Activated naive CD4-positive, alpha-beta T cell treated with anti-CD3 and anti-CD28 coated beads, Interleukin-2, amount 10 ng/mL, durations not matched to agents 7 days and 5 days (primary cell): ENCODE measurements around the gene DYNC2H1.
"Not testable (repeated sequence)": the region's sequence is repeated elsewhere in the genome, so short reads cannot be mapped to it uniquely, and the experiment has no call there.

Source experiments
- CTCF ChIA-PET: fragments of 350-600 bp; sonication (Branson Sonifier 250); formaldehyde crosslinking; loops from one replicate; lab custom pipeline; 2021; ENCODE audit warnings: antibody characterized with exemption; lab: Charles Lee
- DNase-seq: peaks from one replicate; pipeline ENCODE4 v3.0.0-alpha.2; 2020
- H3K27ac Mint-ChIP-seq: one replicate; pipeline ENCODE4 v1.8.0; 2021; ENCODE audit warnings: mild to moderate bottlenecking, moderate library complexity, mixed read lengths
- H3K27me3 Mint-ChIP-seq: one replicate; pipeline ENCODE4 v1.8.0; 2021; ENCODE audit warnings: mild to moderate bottlenecking, mixed read lengths
- H3K36me3 Mint-ChIP-seq: one replicate; pipeline ENCODE4 v1.8.0; 2021; ENCODE audit warnings: mixed read lengths
- H3K4me1 Mint-ChIP-seq: one replicate; pipeline ENCODE4 v1.8.0; 2021; ENCODE audit warnings: mixed read lengths
- H3K4me3 Mint-ChIP-seq: one replicate; pipeline ENCODE4 v1.8.0; 2021; ENCODE audit warnings: mild to moderate bottlenecking, moderate library complexity, mixed read lengths
- H3K9me3 Mint-ChIP-seq: one replicate; pipeline ENCODE4 v1.8.0; 2021; ENCODE audit warnings: mixed read lengths

Gene DYNC2H1

DNA sequence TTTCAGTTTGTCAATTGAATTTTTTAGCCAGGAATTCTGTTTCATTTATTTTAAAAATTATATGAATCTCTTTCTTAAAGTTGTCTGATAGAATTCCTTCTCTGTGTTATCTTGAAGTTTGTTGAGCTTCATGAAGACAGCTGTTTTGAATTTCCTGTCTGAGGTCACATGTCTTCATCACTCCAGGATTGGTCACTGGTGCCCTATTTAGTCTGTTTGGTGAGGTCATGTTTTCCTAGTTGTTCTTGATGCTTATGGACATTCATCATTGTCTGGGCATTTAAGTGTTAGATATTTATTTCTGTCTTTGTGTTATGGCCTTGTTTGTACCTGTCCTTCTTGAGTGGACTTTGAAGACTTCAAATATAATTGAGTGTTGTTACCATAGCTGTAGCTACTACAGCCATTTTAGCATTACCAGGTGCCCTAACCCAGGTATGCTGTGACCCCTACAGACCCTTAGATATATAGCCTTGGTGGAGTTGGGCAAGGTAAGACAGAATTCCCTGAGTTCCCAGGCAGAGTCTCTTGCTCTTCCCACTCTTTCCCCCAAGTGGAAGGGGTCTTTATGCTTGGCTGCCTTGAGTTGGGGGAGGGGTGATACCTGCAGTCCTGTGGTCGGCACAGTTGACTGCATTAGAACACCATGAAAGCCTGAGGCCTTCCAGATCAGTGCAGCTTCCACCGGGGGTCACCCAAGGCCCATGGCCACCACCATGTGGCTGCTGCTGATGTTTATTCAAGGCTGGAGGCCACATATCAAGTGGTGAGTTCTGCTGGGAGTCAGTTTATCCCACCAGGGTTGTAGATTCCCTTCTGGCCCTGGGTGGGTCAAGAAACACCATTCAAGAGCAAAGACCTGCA, 229.6 kb downstream of the DYNC2H1 start:
- H3K27ac Mint-ChIP-seq, result no peak overlapping the region
- DNase-seq, result no peak
- no peaks in the 10 kb centered on the region for H3K9me3 Mint-ChIP-seq
- H3K36me3 Mint-ChIP-seq, result no peaks in the 10 kb centered on the region
- H3K4me3 Mint-ChIP-seq, result no peak overlapping the region
- no peaks in the 10 kb centered on the region for H3K4me1 Mint-ChIP-seq
- CTCF ChIA-PET, result interaction anchor here (1.4 kb wide), 1 partner anchor 12 kb away, joined by 4 read pairs; no protein-coding TSS in a partner anchor
- H3K27me3 Mint-ChIP-seq, result no peaks in the 10 kb centered on the region

DNA sequence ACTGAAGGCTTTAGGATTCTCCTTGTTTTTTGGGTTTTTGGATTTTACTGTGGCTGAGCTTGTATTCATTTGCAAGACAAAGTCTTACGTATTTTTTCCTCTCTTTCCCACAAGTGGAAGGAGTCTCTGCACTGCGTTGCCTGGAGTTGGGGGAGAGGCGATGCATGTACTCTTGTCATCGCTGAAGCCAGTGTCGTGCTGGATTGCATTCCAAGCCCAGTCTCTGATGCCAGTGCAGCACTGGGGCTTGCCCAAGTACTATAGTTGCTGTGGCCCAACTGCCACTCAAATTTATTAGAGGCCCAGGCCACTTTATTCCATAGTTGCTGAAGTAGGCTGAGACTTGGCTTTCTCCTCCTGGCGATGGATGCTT, 230.2 kb downstream of the DYNC2H1 start:
- Mint-ChIP-seq H3K9me3 (no peaks in the 10 kb centered on the region), H3K4me1 (no peaks in the 10 kb centered on the region), H3K36me3 (no peaks in the 10 kb centered on the region), H3K4me3 (no peak overlapping the region), H3K27me3 (no peaks in the 10 kb centered on the region), H3K27ac (no peak overlapping the region)
- CTCF ChIA-PET, result interaction anchor here (1.4 kb wide), 1 partner anchor 12 kb away, joined by 4 read pairs; no protein-coding TSS in a partner anchor
- no peak for DNase-seq

- DNase-seq, result no peak
- H3K9me3 Mint-ChIP-seq, result no peaks in the 10 kb centered on the region
- no peaks in the 10 kb centered on the region for H3K27me3 Mint-ChIP-seq
- no peaks in the 10 kb centered on the region for H3K4me1 Mint-ChIP-seq
- CTCF ChIA-PET, result no interaction called here
- no peak overlapping the region for H3K4me3 Mint-ChIP-seq
- H3K27ac Mint-ChIP-seq, result no peak overlapping the region
- no peaks in the 10 kb centered on the region for H3K36me3 Mint-ChIP-seq
Measured at GRCh38 chr11:103340956-103341355, 231.7 kb downstream of the DYNC2H1 start.

- no peak overlapping the region for H3K4me3 Mint-ChIP-seq
- H3K27me3 Mint-ChIP-seq, result no peaks in the 10 kb centered on the region
- no peak for DNase-seq
- H3K27ac Mint-ChIP-seq, result no peak overlapping the region
- CTCF ChIA-PET, result no interaction called here
- H3K36me3 Mint-ChIP-seq, result no peaks in the 10 kb centered on the region
- no peaks in the 10 kb centered on the region for H3K4me1 Mint-ChIP-seq
- H3K9me3 Mint-ChIP-seq, result no peaks in the 10 kb centered on the region
Measured at GRCh38 chr11:103344886-103345285, 235.7 kb downstream of the DYNC2H1 start.

GRCh38 chr11:103349595-103349994, 240.4 kb downstream of the DYNC2H1 start:
- DNase-seq, result no peak
- CTCF ChIA-PET, result no interaction called here
- H3K4me3 Mint-ChIP-seq, result no peak overlapping the region
- H3K27me3 Mint-ChIP-seq, result no peaks in the 10 kb centered on the region
- no peaks in the 10 kb centered on the region for H3K4me1 Mint-ChIP-seq
- H3K27ac Mint-ChIP-seq, result no peak overlapping the region
- H3K9me3 Mint-ChIP-seq, result no peaks in the 10 kb centered on the region
- H3K36me3 Mint-ChIP-seq, result no peaks in the 10 kb centered on the region

DNA sequence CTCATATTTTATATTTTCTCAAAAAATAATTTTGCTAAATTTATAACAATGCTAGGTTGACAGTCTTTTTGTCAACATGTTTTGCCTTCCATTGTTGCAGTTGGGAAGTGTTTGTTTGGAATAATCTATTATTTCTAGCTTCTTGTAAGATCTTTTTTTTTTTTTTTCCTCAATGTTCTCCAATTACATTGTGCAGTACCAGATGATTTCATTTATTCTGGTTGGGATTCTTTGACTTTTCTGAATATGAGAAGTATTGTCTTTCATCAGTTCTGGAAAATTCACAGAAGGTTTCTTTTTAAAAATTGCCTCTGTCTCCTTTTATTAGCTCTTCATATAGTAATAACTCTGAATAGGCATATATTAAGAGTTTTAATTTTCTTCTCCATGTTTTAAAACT, 245.4 kb downstream of the DYNC2H1 start:
- Mint-ChIP-seq H3K27me3 (no peaks in the 10 kb centered on the region), H3K9me3 (no peaks in the 10 kb centered on the region), H3K4me3 (no peak overlapping the region), H3K27ac (no peak overlapping the region), H3K4me1 (no peaks in the 10 kb centered on the region), H3K36me3 (no peaks in the 10 kb centered on the region)
- CTCF ChIA-PET, result no interaction called here
- no peak for DNase-seq

DNA sequence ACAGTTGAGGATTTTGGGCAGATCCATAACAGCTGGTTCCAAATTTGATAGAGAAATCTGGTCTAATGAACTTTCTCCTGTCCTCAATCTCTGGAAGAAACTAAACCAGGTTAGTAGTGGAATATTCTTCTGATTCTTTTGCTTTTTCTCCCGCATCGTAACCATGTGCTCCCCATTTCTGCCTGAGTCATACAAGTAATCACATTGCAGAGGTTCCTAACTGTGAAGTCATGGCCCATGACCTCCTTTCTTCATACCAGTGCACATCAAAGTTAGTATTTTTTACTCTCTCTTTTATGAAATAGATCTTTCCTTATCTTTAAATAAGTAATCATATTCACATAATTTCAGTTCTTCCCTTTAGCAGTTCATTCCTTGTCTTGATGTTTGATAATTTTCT, 249.0 kb downstream of the DYNC2H1 start:
- H3K27me3 Mint-ChIP-seq, result no peaks in the 10 kb centered on the region
- CTCF ChIA-PET, result no interaction called here
- H3K27ac Mint-ChIP-seq, result no peak overlapping the region
- no peaks in the 10 kb centered on the region for H3K36me3 Mint-ChIP-seq
- no peaks in the 10 kb centered on the region for H3K9me3 Mint-ChIP-seq
- H3K4me1 Mint-ChIP-seq, result no peaks in the 10 kb centered on the region
- DNase-seq, result no peak
- no peak overlapping the region for H3K4me3 Mint-ChIP-seq

DNA sequence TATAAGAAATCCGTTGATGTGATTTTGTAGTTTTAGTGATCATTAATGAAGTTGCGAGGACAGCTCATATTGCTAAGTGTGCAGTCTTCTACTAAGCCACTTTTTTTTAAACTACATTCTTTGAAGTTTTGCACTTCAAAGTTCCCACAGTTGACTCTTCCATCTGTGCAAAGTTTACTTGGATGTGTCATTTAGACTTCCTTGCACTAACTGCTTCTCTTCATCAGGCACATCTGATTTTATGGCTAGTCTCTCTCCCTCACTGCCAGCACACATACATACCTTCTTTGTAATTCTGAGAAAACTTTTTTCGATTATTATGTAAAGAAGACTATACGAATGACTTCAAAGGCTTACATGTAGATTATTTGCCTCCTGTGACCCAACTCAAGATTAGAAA, 250.0 kb downstream of the DYNC2H1 start:
- no peaks in the 10 kb centered on the region for H3K36me3 Mint-ChIP-seq
- no peaks in the 10 kb centered on the region for H3K4me1 Mint-ChIP-seq
- CTCF ChIA-PET, result no interaction called here
- H3K27ac Mint-ChIP-seq, result no peak overlapping the region
- no peak for DNase-seq
- H3K27me3 Mint-ChIP-seq, result no peaks in the 10 kb centered on the region
- no peak overlapping the region for H3K4me3 Mint-ChIP-seq
- no peaks in the 10 kb centered on the region for H3K9me3 Mint-ChIP-seq

- CTCF ChIA-PET, result no interaction called here
- Mint-ChIP-seq H3K36me3 (no peaks in the 10 kb centered on the region), H3K9me3 (no peaks in the 10 kb centered on the region), H3K27ac (no peak overlapping the region), H3K27me3 (no peaks in the 10 kb centered on the region), H3K4me3 (no peak overlapping the region), H3K4me1 (no peaks in the 10 kb centered on the region)
- no peak for DNase-seq
Measured at GRCh38 chr11:103364687-103365086, 255.5 kb downstream of the DYNC2H1 start.

DNA sequence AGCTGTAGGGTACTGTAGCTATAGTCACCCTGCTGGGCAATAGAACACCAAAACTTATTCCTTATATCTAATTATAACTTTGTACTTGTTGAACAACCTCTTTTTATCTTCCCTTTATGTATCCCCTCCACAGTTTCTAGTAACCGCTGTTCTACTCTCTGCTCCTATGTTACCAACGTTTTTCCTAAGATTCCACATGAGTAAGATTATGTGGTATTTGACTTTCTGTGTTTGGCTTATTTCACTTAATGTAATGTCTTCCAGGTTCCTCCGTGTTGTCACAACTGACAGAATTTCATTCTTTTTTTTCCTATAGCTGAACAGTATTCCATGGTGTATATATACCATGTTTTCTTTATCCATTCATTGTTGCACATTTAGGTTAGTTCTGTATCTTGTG, 258.4 kb downstream of the DYNC2H1 start:
- Mint-ChIP-seq H3K4me1 (no peaks in the 10 kb centered on the region), H3K4me3 (no peak overlapping the region), H3K36me3 (no peaks in the 10 kb centered on the region), H3K27me3 (no peaks in the 10 kb centered on the region), H3K9me3 (peaks cover 5% of the 10 kb centered on the region), H3K27ac (no peak overlapping the region)
- DNase-seq, result no peak
- CTCF ChIA-PET, result no interaction called here

- H3K27ac Mint-ChIP-seq, result no peak overlapping the region
- H3K4me1 Mint-ChIP-seq, result no peaks in the 10 kb centered on the region
- H3K4me3 Mint-ChIP-seq, result no peak overlapping the region
- H3K36me3 Mint-ChIP-seq, result no peaks in the 10 kb centered on the region
- CTCF ChIA-PET, result interaction anchor here (0.7 kb wide), 1 partner anchor 8 kb away, joined by 4 read pairs; no protein-coding TSS in a partner anchor
- peaks cover 5% of the 10 kb centered on the region for H3K9me3 Mint-ChIP-seq
- no peak for DNase-seq
- no peaks in the 10 kb centered on the region for H3K27me3 Mint-ChIP-seq
Measured at GRCh38 chr11:103368145-103368544, 258.9 kb downstream of the DYNC2H1 start.

DNA sequence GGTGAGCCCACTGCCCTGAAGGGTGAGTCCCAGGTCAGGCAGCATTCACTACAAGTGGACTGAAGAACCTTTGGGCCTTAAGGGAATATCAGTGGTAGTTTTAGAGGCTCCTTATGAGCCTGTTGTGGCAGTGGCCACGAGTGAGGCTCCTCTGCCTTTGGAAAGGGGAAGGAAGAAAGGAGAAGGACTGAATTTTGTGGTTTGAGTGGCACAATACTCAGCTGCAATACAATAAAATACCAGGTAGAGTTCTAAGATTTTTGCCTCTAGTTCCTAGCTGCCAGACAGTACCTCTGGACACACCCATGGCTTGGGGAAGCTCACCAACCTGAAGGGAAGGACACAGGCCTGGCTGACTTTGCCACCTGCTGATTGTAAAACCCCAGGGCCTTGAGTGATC, 260.9 kb downstream of the DYNC2H1 start:
- Mint-ChIP-seq H3K36me3 (no peaks in the 10 kb centered on the region), H3K27me3 (no peaks in the 10 kb centered on the region), H3K27ac (no peak overlapping the region), H3K4me1 (no peaks in the 10 kb centered on the region), H3K9me3 (peaks cover 10% of the 10 kb centered on the region), H3K4me3 (no peak overlapping the region)
- no peak for DNase-seq
- CTCF ChIA-PET, result no interaction called here

DNA sequence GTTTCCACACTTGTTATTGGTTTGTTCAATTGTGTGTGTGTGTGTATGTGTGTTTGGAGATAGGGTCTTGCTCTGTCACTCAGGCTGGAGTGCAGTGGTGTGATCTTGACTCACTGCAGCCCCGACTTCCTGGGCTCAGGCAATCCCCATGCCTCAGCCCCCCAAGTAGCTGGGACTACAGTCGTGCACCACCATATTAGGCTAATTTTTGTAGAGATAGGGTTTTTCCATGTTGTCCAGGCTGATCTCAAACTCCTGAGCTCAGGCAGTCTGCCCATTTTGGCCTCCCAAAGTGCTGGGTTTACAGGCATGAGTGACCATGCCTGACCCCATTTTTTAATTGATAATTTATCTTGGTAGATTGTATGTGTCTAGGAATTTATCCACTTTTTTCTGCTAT, 263.7 kb downstream of the DYNC2H1 start:
- no peak for DNase-seq
- Mint-ChIP-seq H3K9me3 (peaks cover 14% of the 10 kb centered on the region), H3K4me3 (no peak overlapping the region)

DNA sequence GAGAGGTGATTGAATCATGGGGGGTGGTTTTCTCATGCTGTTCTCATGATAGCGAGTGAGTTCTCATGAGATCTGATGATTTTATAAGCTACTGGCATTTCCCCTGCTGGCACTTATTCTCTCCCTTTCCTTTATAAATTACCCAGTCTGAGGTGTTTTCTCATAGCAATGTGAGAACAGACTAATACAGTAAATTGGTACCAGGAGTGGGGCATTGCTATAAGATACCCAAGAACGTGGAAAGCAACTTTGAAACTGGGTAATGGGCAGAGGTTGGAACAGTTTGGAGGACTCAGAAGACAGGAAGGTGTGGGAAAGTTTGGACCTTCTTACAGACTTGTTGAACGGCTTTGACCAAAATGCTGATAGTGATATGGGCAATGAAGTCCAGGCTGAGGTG, 265.0 kb downstream of the DYNC2H1 start:
- H3K4me3 Mint-ChIP-seq, CTCF ChIA-PET: not testable (repeated sequence)

More for the DNA sequence above, 263.7 kb downstream of the DYNC2H1 start:
- H3K27me3 Mint-ChIP-seq, result no peaks in the 10 kb centered on the region
- no peaks in the 10 kb centered on the region for H3K36me3 Mint-ChIP-seq
- H3K4me1 Mint-ChIP-seq, result no peaks in the 10 kb centered on the region
- no peak overlapping the region for H3K27ac Mint-ChIP-seq
- CTCF ChIA-PET, result no interaction called here

GRCh38 chr11:103378931-103379330, 269.7 kb downstream of the DYNC2H1 start:
- peaks cover 9% of the 10 kb centered on the region for H3K9me3 Mint-ChIP-seq
- CTCF ChIA-PET, result no interaction called here
- no peak overlapping the region for H3K27ac Mint-ChIP-seq
- no peaks in the 10 kb centered on the region for H3K27me3 Mint-ChIP-seq
- H3K4me1 Mint-ChIP-seq, result no peaks in the 10 kb centered on the region
- no peak overlapping the region for H3K4me3 Mint-ChIP-seq
- DNase-seq, result no peak
- no peaks in the 10 kb centered on the region for H3K36me3 Mint-ChIP-seq

More for the DNA sequence above, 265.0 kb downstream of the DYNC2H1 start:
- H3K27me3 Mint-ChIP-seq, H3K4me1 Mint-ChIP-seq, H3K27ac Mint-ChIP-seq, H3K36me3 Mint-ChIP-seq, DNase-seq: not testable (repeated sequence)
- H3K9me3 Mint-ChIP-seq, result peaks cover 14% of the 10 kb centered on the region
